ENCODE data around the gene PRKAG2.

DNA sequence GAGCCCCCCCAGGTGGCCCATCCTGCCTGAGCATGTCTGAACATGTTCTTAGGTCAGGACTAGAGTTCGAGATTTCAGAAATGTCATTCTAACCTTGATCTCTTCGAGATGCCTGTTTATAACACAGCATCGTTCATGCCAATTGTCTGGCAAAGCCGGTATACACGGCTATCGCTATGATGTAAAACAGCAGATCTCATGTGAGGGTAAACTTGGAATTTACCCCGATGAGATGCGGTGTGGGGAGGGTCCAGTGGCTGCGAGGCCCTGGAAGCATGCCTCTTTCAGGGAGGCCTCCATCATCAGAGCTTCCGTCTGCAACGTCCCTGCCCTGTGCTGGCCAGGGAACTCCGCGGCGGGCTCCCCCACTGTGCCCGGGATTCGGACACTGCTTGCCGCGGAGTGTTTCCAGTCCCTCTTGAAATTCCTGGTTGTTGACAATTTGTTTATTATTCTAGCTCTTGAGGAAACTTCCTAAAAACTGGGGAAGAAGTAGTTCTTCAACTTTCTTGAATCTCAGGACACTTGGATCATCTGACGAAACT is 188.6 kb downstream of the PRKAG2 start:
- TF ChIP-seq, protein P1, sequence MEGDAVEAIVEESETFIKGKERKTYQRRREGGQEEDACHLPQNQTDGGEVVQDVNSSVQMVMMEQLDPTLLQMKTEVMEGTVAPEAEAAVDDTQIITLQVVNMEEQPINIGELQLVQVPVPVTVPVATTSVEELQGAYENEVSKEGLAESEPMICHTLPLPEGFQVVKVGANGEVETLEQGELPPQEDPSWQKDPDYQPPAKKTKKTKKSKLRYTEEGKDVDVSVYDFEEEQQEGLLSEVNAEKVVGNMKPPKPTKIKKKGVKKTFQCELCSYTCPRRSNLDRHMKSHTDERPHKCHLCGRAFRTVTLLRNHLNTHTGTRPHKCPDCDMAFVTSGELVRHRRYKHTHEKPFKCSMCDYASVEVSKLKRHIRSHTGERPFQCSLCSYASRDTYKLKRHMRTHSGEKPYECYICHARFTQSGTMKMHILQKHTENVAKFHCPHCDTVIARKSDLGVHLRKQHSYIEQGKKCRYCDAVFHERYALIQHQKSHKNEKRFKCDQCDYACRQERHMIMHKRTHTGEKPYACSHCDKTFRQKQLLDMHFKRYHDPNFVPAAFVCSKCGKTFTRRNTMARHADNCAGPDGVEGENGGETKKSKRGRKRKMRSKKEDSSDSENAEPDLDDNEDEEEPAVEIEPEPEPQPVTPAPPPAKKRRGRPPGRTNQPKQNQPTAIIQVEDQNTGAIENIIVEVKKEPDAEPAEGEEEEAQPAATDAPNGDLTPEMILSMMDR (IDR thresholded peaks at IDR 0.05; ENCODE audit: low read depth, low read length) = no peak
- TF ChIP-seq POLR2A (IDR thresholded peaks at IDR 0.05; ENCODE audit: extremely low read depth, insufficient read length) = no peak
- TF ChIP-seq, protein P2, sequence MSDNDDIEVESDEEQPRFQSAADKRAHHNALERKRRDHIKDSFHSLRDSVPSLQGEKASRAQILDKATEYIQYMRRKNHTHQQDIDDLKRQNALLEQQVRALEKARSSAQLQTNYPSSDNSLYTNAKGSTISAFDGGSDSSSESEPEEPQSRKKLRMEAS (IDR thresholded peaks at IDR 0.05; ENCODE audit: low read depth, low read length) = no peak

All from NB4 (cell line).